SU-DHL-6 (cell line): ENCODE data around the gene NAPA.

Experiments used
- H2AFZ ChIP-seq: fragments of 200-600 bp; sonication (generic); 2 replicates; pipeline ENCODE4 v1.6.1; 2014; ENCODE audit warnings: low read depth, mild to moderate bottlenecking, moderate library complexity, mixed read lengths, antibody characterized with exemption, low read length; ENCODE audit not compliant: severe bottlenecking
- H3F3A ChIP-seq: fragments of 200-600 bp; shearing (Covaris generic); 2 replicates; pipeline ENCODE4 v1.6.0; 2016; ENCODE audit warnings: antibody characterized with exemption, mild to moderate bottlenecking; ENCODE audit not compliant: insufficient read depth
- H3K27ac ChIP-seq: fragments of 200-600 bp; sonication (generic); 2 replicates; pipeline ENCODE4 v1.5.1; 2016; ENCODE audit warnings: low read depth, mild to moderate bottlenecking, low read length, moderate library complexity, mixed read lengths
- H3K27me3 ChIP-seq: fragments of 200-600 bp; sonication (generic), shearing (Covaris generic); 2 replicates; pipeline ENCODE4 v1.6.0; 2014; ENCODE audit warnings: mild to moderate bottlenecking, low read length
- H3K36me3 ChIP-seq: fragments of 200-600 bp; sonication (generic); 2 replicates; pipeline ENCODE4 v1.6.1; 2014; ENCODE audit warnings: mild to moderate bottlenecking, low read length, mixed read lengths
- H3K4me2 ChIP-seq: fragments of 300-600, 200-600 bp; shearing (Covaris generic), sonication (generic); 2 replicates; pipeline ENCODE4 v1.6.0; 2014; ENCODE audit warnings: low read length, low read depth, mild to moderate bottlenecking; ENCODE audit not compliant: poor library complexity, severe bottlenecking
- H3K4me3 ChIP-seq: fragments of 200-600 bp; sonication (generic); 2 replicates; pipeline ENCODE4 v1.5.1; 2014; ENCODE audit warnings: antibody characterized with exemption, low read length, mild to moderate bottlenecking, mixed read lengths; ENCODE audit not compliant: insufficient read depth, poor library complexity, severe bottlenecking
- H3K79me2 ChIP-seq: fragments of 200-600 bp; sonication (generic); 2 replicates; pipeline ENCODE4 v1.6.1; 2014; ENCODE audit warnings: mild to moderate bottlenecking, low read length, moderate library complexity; ENCODE audit not compliant: insufficient read depth
- H3K9ac ChIP-seq: fragments of 200-600 bp; sonication (generic); 2 replicates; pipeline ENCODE4 v1.7.0; 2014; ENCODE audit warnings: mild to moderate bottlenecking, low read length
- H3K9me2 ChIP-seq: fragments of 200-600 bp; sonication (generic); replicated peaks from 2 replicates; pipeline ENCODE4 v1.6.1; 2014; ENCODE audit warnings: low read length; ENCODE audit not compliant: insufficient read depth
- H3K9me3 ChIP-seq: fragments of 200-600 bp; sonication (generic); 2 replicates; pipeline ENCODE4 v1.6.1; 2014; ENCODE audit warnings: low read length, mixed read lengths; ENCODE audit not compliant: insufficient read depth
- H4K20me1 ChIP-seq: fragments of 200-600 bp; sonication (generic); 2 replicates; pipeline ENCODE4 v1.6.1; 2014; ENCODE audit warnings: low read depth, mild to moderate bottlenecking, antibody characterized with exemption, low read length, moderate library complexity, mixed read lengths
- CTCF ChIP-seq: fragments of 200-600 bp; sonication (generic); IDR thresholded peaks from one replicate; pipeline ENCODE4 v1.5.1; 2017; ENCODE audit warnings: antibody characterized with exemption, mild to moderate bottlenecking, low read length, moderate library complexity; ENCODE audit not compliant: insufficient read depth, poor library complexity, severe bottlenecking
- EZH2phosphoT487 ChIP-seq: fragments of 200-600 bp; sonication (generic), shearing (Covaris generic); conservative IDR thresholded peaks from 2 replicates; pipeline ENCODE4 v1.6.1; 2018; ENCODE audit warnings: mild to moderate bottlenecking, antibody characterized with exemption, low read length, moderate library complexity, mixed read lengths

The NAPA gene

GRCh38 chr19:47539747-47540311 is 25.0 kb upstream of the NAPA start:
- no peaks in the 10 kb centered on the region for H3K36me3 ChIP-seq
- H3K27me3 ChIP-seq, result no peaks in the 10 kb centered on the region
- no peaks in the 10 kb centered on the region for H3F3A ChIP-seq
- TF ChIP-seq CTCF, result no peak
- TF ChIP-seq EZH2phosphoT487, result no peak
- no peaks in the 10 kb centered on the region for H3K9me3 ChIP-seq
- H3K9ac ChIP-seq, result no peak overlapping the region
- H3K9me2 ChIP-seq, result no peaks in the 10 kb centered on the region
- no peak overlapping the region for H3K27ac ChIP-seq
- no peaks in the 10 kb centered on the region for H4K20me1 ChIP-seq
- H3K4me3 ChIP-seq, result no peak overlapping the region
- no peaks in the 10 kb centered on the region for H3K79me2 ChIP-seq
- no peak overlapping the region for H2AFZ ChIP-seq
- no peak overlapping the region for H3K4me2 ChIP-seq

- H3K36me3 ChIP-seq, result no peaks in the 10 kb centered on the region
- no peak overlapping the region for H3K4me2 ChIP-seq
- no peak overlapping the region for H3K27ac ChIP-seq
- H2AFZ ChIP-seq, result no peak overlapping the region
- H3K27me3 ChIP-seq, result no peaks in the 10 kb centered on the region
- no peaks in the 10 kb centered on the region for H4K20me1 ChIP-seq
- no peak for TF ChIP-seq EZH2phosphoT487
- no peak for TF ChIP-seq CTCF
- H3K9ac ChIP-seq, result no peak overlapping the region
- no peaks in the 10 kb centered on the region for H3F3A ChIP-seq
- no peaks in the 10 kb centered on the region for H3K9me3 ChIP-seq
- H3K9me2 ChIP-seq, result no peaks in the 10 kb centered on the region
- no peaks in the 10 kb centered on the region for H3K79me2 ChIP-seq
- no peak overlapping the region for H3K4me3 ChIP-seq
These were observed 23.9 kb upstream of the NAPA start for GRCh38 chr19:47538812-47539211.

- TF ChIP-seq EZH2phosphoT487, result no peak
- no peak for TF ChIP-seq CTCF
These were observed 22.6 kb upstream of the NAPA start for GRCh38 chr19:47537493-47537892.

More at GRCh38 chr19:47537493-47537892, 22.6 kb upstream of the NAPA start:
- Histone ChIP-seq H2AFZ (no peak overlapping the region), H3K9me3 (no peaks in the 10 kb centered on the region), H3K36me3 (no peaks in the 10 kb centered on the region), H3K27ac (no peak overlapping the region), H4K20me1 (no peaks in the 10 kb centered on the region), H3K9me2 (no peaks in the 10 kb centered on the region), H3K9ac (no peak overlapping the region), H3F3A (no peaks in the 10 kb centered on the region), H3K4me2 (no peak overlapping the region), H3K4me3 (no peak overlapping the region), H3K27me3 (no peaks in the 10 kb centered on the region), H3K79me2 (no peaks in the 10 kb centered on the region)
